Loucy (cell line): ENCODE data around the gene DDX17.

ENCODE experiments used
- CTCF ChIP-seq: fragments of 200-600 bp; sonication (generic); conservative IDR thresholded peaks from 2 replicates; pipeline ENCODE4 v1.5.1; 2014; ENCODE audit warnings: mild to moderate bottlenecking, antibody characterized with exemption, low read length
- EZH2phosphoT487 ChIP-seq: fragments of 200-600 bp; IDR thresholded peaks from 2 replicates; pipeline ENCODE4 v1.6.1; 2018; ENCODE audit warnings: antibody characterized with exemption, mild to moderate bottlenecking, moderate library complexity, borderline replicate concordance

GRCh38 chr22:38462960-38463784 lies 42.9 kb downstream of the DDX17 start:
- TF ChIP-seq CTCF (no peak), EZH2phosphoT487 (no peak)
